Left lung (tissue), 10 donors: ENCODE data around the gene CAPN2. TPM values are rescaled to one million over a fixed set of nuclear protein-coding genes. Genes with fewer than 3 reads are reported as not detected.

ENCODE experiments used
- ATAC-seq: fragments of 200-7000 bp; cut with Tn5 transposase; one replicate; pipeline ENCODE4 v1.9.1; 2020; ENCODE audit warnings: moderate library complexity
- DNase-seq, 4 donors: peaks; one replicate each; pipeline ENCODE4 v3.0.0-alpha.2; 2013 to 2020
- H3K27ac ChIP-seq, 2 donors: fragments of 200-600 bp; sonication (generic) in 1 of 2; one replicate each; pipeline versions ENCODE4 v1.5.0 to v1.8.0; 2020 to 2021
- H3K27me3 ChIP-seq, 2 donors: fragments of 200-600 bp; sonication (generic) in 1 of 2; one replicate each; pipeline versions ENCODE4 v1.5.0 to v1.8.0; 2020 to 2021
- H3K36me3 ChIP-seq, 2 donors: fragments of 200-600 bp; sonication (generic) in 1 of 2; one replicate each; pipeline versions ENCODE4 v1.5.0 to v1.8.0; 2020 to 2021
- H3K4me1 ChIP-seq, 2 donors: fragments of 200-600 bp; one replicate each; pipeline ENCODE4 v1.8.0; 2021
- H3K4me3 ChIP-seq, 2 donors: fragments of 200-600 bp; sonication (generic) in 1 of 2; one replicate each; pipeline versions ENCODE4 v1.5.0 to v1.8.0; 2020 to 2021; ENCODE audit warnings: mild to moderate bottlenecking in 1 of 2
- H3K9me3 ChIP-seq, 2 donors: fragments of 200-600 bp; sonication (generic) in 1 of 2; one replicate each; pipeline versions ENCODE4 v1.5.0 to v1.8.0; 2020 to 2021
- CTCF ChIP-seq, 2 donors: fragments of 200-600 bp; sonication (generic) in 1 of 2; IDR thresholded peaks; one replicate each; pipeline versions ENCODE4 v1.5.0 to v1.8.0; 2021; ENCODE audit warnings: antibody characterized with exemption in 2 of 2
- intact Hi-C, 2 donors: fragments of 100-400 bp; cut with DNase I; formaldehyde crosslinking; loops; one replicate each; pipeline versions ENCODE4 v1.11.2 to v1.14.2; 2022
- polyA plus RNA-seq, 6 donors: library from polyadenylated mRNA; unstranded; fragments of 120-200 nt; gene quantifications; one replicate each; pipeline ENCODE4 v1.2.1, GENCODE V29; 2013; ENCODE audit not compliant: insufficient read length in 6 of 6
- total RNA-seq, 2 donors: library from RNA; stranded (reverse); fragmentation: NEBNext Ultra II Directional; extraction: Animal tissue kit (Norgen Biotek cat#: 25700); gene quantifications; one replicate each; pipeline ENCODE4 v1.2.1, GENCODE V29; 2021
- donor health status: DM: no; HTN: yes; CAD: no.
- donor health status: DM: no; HTN: no; CAD: no.

The CAPN2 gene
- total and polyA plus RNA-seq, 8 donors, result 139 to 434 (median 163) TPM

GRCh38 chr1:223758734-223759133 is 46.4 kb downstream of the CAPN2 start:
- intact Hi-C loops, result no loop called here
- no peak for DNase-seq
- Histone ChIP-seq H3K9me3 (no peaks in the 10 kb centered on the region), H3K36me3 (peaks cover 0 to 100% of the 10 kb centered on the region in 2 donors), H3K27me3 (no peaks in the 10 kb centered on the region), H3K27ac (no peak overlapping the region), H3K4me1 (peaks cover 0 to 11% of the 10 kb centered on the region in 2 donors), H3K4me3 (no peak overlapping the region)
- TF ChIP-seq CTCF (IDR thresholded peaks at IDR 0.05), result no peak
- no peak for ATAC-seq

GRCh38 chr1:223759273-223759672 is 46.9 kb downstream of the CAPN2 start:
- peaks cover 0 to 11% of the 10 kb centered on the region in 2 donors for H3K4me1 ChIP-seq
- intact Hi-C loops, result no loop called here
- peaks cover 0 to 100% of the 10 kb centered on the region in 2 donors for H3K36me3 ChIP-seq
- H3K9me3 ChIP-seq, result no peaks in the 10 kb centered on the region
- no peak overlapping the region for H3K4me3 ChIP-seq
- DNase-seq (no peak), ATAC-seq (no peak)
- H3K27me3 ChIP-seq, result no peaks in the 10 kb centered on the region
- TF ChIP-seq CTCF (IDR thresholded peaks at IDR 0.05), result no peak
- no peak overlapping the region for H3K27ac ChIP-seq

GRCh38 chr1:223760833-223761232 is 48.5 kb downstream of the CAPN2 start:
- ATAC-seq (no peak), DNase-seq (no peak)
- Histone ChIP-seq H3K36me3 (peaks cover 0 to 100% of the 10 kb centered on the region in 2 donors), H3K4me3 (no peak overlapping the region), H3K27me3 (no peaks in the 10 kb centered on the region), H3K9me3 (no peaks in the 10 kb centered on the region), H3K4me1 (peaks cover 0 to 11% of the 10 kb centered on the region in 2 donors), H3K27ac (peak overlapping the region in 1 of 2 donors; percentile 18)
- TF ChIP-seq CTCF (IDR thresholded peaks at IDR 0.05), result no peak
- intact Hi-C loops, result no loop called here

- H3K27me3 ChIP-seq, result no peaks in the 10 kb centered on the region
- intact Hi-C loops, result no loop called here
- H3K4me1 ChIP-seq, result peaks cover 0 to 11% of the 10 kb centered on the region in 2 donors
- DNase-seq (no peak), ATAC-seq (no peak)
- peaks cover 0 to 100% of the 10 kb centered on the region in 2 donors for H3K36me3 ChIP-seq
- H3K4me3 ChIP-seq, result no peak overlapping the region
- H3K27ac ChIP-seq, result peak overlapping the region in 1 of 2 donors; percentile 18
- TF ChIP-seq CTCF (IDR thresholded peaks at IDR 0.05), result no peak
- H3K9me3 ChIP-seq, result no peaks in the 10 kb centered on the region
Measured at GRCh38 chr1:223761411-223761810, 49.1 kb downstream of the CAPN2 start.

GRCh38 chr1:223763251-223763650 is 50.9 kb downstream of the CAPN2 start:
- Histone ChIP-seq H3K27me3 (no peaks in the 10 kb centered on the region), H3K27ac (no peak overlapping the region), H3K36me3 (peaks cover 0 to 87% of the 10 kb centered on the region in 2 donors), H3K4me3 (no peak overlapping the region), H3K9me3 (no peaks in the 10 kb centered on the region), H3K4me1 (peaks cover 0 to 11% of the 10 kb centered on the region in 2 donors)
- no peak for TF ChIP-seq CTCF (IDR thresholded peaks at IDR 0.05)
- no peak for ATAC-seq
- intact Hi-C loops, result no loop called here
- DNase-seq, result no peak
